GM12892 (cell line): Measurements from ENCODE around the gene PDSS2.

Experiments used
- POLR2A ChIP-seq: IDR thresholded peaks from 2 replicates; pipeline ENCODE4 v1.6.1; 2011; ENCODE audit warnings: low read depth, low read length, control low read depth
- POLR2AphosphoS5 ChIP-seq: IDR thresholded peaks from 2 replicates; pipeline ENCODE4 v1.6.1; 2011; ENCODE audit warnings: low read depth, low read length, control low read depth

DNA sequence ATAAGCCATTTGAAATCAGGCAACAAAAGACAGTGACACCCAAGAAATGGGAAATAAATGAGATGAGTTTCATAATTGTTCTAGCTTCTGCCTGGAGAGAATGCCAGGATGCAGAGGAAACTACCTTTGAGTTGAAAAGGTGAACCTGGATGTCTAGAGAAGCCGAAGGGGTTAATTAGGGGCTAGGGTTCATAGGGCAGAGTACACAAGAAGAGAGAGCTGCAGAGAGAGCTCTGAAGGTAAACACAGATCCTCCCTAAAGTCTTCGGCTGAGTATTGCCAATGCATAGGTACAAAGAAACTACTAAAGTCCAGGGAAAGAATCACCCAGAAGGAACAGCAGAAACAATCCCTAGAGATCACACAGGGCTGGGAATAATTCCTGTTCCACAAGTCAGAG, 224.4 kb downstream of the PDSS2 start:
- TF ChIP-seq POLR2AphosphoS5 (no peak), POLR2A (no peak)
